GM19099 (cell line): ENCODE results near the gene TEX36.

ENCODE experiments used
- POLR2A ChIP-seq: IDR thresholded peaks from 3 replicates; pipeline ENCODE4 v1.6.1; 2011; ENCODE audit warnings: low read depth; ENCODE audit not compliant: insufficient read length; ENCODE audit errors: extremely low read depth

Gene TEX36, protein sequence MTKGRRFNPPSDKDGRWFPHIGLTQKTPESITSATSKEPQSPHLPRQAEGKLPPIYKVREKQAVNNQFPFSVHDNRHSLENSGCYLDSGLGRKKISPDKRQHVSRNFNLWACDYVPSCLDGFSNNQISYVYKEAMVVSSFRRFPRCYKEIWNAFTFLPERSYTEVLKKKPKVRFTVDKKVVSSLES

DNA sequence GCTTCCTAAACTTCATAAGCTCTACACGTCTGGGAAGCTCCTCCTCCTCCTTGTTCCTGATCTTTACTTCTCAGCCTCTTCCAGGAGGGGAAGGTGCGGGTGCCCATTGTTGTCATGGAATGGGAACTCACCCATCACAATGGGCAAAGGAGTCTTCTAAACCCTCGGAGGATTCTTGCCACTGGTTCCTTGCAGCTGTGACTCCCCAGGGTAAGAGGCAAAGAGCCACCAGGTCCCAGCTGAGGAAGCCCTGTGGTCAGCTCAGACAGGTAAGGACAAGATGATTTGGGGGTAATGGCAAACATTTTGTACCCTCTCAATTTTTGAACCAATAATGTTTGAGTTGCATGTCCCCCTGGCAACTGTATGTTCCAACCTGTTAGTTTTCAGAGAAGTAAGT, at the start of gene TEX36:
Gene TEX36 (minus strand): TSS at position 101 of the 400 bp plus-strand sequence. CDS start 174 bp downstream, outside the sequence.
- no peak for TF ChIP-seq POLR2A

DNA sequence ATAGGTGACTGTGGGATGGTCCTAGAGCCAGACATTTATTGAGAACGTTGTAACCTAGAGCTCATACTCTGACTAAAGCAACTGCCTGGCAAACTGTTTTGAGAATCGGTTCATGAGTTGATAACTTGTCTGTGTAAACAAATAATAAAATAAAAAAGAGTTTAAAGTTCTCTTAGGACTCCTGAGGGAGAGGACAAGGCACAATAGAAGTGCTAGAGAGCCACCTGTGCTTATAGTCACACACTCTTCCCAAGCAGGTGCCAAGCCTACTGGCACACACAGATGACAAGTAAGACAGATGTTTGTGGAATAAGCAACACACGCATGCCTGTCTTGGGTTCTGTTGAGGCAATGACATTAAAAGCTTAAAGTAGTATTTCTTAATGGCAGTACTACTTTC, 44.5 kb upstream of the TEX36 start:
- no peak for TF ChIP-seq POLR2A

DNA sequence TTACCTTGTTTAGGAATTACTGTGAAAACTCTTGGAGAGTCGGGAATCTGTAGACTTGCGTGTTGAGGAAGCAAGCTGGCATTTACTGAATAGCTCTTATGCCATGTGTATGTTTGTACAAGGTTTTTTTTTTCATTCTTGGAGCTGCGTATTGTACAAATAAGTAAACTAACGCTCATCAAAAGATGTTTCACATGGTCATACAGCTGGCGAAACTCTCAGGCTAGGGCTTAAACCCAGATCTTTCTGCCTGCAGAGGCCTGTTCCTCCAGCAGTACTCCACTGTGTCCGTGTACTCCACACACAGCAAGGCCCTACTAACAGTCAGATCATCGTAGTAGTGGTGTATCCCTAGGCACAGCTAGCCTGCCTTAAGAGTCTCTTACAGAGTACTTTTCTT, 44.0 kb upstream of the TEX36 start:
- TF ChIP-seq POLR2A = no peak

DNA sequence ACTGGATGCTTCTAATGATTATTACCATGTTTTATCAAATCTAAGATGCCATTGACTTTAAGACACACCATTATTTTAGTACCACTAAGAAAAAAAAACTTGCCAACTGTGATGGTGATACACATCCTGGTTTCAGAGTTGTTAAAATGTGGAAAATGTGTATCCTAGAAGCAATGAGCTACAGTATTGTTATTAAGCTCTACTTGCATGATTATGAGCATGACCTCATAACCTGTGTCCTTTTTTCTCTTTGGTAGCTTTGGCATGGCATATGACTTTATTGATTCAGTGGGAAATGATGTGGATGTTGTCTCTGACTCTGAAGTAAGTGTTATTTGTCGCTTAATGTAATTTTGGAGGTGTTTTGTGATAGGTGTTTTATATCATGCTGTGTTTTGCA, 39.8 kb upstream of the TEX36 start:
- no peak for TF ChIP-seq POLR2A

DNA sequence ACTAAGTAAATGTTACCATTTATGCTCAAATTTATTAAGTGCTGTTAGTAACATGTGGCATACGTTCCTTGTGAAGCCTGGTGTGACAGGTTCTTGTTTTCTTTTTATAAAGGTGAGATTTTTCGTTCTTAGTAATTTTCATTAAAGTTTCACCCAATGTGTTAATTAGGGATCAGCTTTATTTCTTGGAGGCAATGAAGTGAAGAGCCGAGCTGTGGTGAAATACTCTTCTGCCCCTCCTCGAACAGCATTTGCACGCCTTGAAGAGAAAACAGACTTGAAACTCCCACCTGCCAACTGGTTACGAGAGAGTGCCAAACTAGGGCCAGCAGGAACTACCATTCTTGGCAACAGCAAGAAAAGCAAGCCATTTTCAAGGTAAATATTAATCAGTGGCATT, 38.1 kb upstream of the TEX36 start:
- peak; percentile 43 for TF ChIP-seq POLR2A

DNA sequence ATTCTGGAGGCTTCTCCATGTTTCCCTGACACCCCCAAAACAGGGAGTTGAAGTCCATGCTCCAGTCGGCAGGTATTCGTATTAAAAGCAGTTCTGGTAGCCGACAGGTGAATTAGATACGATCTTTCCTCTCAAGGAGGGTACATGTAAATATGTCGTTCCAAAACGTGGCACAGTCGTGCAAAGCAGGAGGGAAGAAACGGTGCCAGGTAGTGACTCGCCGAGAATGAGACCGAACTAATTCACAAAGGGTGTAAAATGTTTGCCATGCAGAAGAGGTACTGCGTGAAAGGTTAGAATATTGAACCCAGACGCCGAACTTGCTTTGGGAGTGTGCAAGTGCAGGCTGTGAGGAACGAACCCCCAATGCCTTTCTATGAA, 37.0 kb upstream of the TEX36 start:
- TF ChIP-seq POLR2A = no peak

DNA sequence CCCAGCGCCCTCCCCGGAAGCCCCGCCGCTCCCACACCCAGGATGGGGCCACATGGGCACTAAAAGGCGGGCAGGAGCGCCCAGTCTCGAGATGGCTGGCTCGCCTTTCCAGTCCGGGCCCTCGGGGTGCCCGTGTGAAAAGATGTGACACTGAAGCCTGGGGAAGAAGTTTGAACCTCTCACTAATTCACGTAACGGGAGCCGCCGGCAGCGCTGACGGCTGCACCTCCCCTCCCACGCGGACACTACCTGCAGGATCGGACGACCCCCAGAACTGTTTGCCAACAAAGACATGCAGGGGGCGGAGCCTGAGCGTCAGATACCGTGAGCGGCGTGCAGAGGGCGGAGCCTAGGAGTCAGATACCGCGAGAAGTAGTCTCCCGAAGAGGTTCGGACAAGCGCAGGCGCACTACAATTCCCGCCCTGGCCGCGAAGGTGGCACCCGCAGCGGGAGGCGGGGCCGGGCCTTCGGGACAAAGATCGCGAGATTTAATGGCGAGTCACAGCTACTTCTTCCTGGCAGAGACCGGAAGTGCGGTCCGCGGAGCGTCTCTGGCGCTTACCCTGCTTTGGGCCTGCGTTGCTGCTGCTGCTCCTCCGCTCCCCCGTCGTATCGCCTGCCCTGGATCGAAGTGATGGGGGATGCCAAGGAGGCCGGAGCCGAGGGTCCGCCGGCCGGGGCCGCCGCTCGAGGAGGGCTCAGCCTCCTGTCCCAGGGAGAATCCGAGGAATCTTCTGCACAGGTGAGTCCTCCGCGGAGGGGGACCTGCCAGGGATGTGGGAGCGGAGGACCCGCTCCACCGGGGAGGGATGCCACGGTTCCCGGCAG, 36.4 kb upstream of the TEX36 start, which contains the start of gene EDRF1:
Gene EDRF1 (plus strand): TSS at position 537 of the 829 bp plus-strand sequence. CDS start 99 bp downstream, at position 636.
- peak; percentile 97 for TF ChIP-seq POLR2A

DNA sequence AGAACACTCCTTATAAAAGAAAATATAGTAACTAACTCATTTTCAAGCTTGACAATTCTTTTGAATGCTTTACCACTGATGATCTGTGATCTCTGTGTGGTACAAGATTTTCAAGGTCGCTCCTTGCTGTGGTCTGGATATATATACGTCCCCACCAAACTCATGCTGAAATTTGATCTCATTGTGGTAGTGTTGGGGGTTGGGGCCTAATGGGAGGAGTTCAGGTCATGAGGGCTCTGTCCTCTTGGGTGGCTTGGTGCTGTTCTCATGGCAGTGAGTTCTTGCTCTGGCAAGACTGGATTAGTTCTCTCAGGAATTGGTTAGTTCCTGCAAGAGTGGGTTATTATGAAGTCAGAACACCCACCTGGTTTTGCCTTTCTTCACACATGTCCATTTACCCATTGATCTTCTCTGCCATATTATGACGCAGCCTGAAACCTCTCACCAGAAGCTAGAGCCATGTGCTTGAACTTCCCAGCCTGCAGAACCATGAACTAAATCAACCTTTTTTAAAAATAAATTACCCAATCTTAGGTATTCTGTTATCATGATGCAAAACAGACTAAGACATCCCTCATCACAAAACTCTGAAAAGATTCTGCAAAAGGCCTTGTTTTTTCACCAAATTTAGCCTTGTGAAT, 28.3 kb upstream of the TEX36 start:
- TF ChIP-seq POLR2A = no peak

DNA sequence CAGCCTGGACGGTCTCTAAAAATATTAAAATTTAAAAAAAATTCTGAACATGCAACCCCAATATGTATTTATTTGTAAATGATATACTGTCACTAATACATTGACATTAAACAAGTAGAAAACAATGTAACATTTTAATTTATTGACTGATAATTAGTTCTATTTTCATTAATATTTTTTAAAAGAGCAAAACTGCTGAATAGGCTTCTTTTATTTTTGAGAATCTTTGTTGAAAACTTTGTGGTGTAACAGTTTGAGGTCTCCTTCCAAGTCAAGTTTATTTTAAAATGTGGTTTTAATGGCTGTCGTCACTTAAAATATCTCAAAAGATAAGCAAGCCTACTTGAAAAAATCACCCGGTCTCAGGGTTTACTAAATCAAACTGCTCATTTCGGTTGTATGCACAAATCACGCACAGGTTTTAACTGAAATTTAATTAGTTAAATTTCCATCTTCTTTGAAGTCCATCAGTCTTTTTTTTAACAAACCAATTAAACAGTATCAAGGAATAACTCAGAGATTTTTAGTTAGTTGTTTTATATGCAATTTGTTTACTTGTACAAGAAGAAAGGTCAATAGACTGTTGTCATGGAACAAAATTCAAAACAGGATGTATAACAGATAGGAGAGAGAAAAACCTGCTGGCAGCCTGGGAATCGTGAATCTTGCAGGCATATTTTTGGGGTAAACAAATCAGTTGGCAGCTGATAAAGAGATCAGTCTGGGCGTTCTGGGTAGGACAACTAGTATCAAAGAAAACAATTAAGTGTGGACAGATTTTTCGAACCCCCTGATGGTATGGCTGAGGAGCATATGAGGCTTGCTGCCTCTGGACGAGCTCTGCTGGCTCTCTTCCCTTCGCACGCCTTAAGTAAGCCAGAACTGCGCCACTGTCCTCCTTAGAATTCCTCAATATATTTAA, 26.9 kb upstream of the TEX36 start:
- TF ChIP-seq POLR2A = no peak

DNA sequence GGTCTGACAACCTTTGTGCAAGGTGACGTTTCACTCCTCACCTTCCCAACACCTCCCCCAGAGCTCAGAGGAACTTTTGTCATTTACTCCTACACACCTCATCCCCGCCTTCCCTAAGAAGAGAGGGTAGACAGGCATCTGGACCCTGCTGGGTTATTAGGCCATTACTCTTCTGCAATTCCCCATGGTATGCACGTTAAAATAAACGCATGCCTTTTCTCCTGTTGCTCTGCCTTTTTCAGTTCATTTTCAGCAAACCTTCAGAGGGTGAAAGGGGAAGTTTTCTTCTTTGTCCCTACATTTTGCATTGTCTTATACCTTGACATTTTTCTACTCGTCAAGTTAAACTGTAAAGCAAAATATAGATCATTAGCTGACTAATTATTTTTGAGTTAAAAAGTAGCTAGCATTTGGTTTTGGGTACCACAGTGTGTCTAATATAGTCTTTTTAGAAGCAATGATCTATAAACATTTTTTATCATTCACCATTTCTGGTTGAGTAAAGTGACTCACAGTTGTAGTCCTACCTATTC, 26.1 kb upstream of the TEX36 start:
- TF ChIP-seq POLR2A = no peak

DNA sequence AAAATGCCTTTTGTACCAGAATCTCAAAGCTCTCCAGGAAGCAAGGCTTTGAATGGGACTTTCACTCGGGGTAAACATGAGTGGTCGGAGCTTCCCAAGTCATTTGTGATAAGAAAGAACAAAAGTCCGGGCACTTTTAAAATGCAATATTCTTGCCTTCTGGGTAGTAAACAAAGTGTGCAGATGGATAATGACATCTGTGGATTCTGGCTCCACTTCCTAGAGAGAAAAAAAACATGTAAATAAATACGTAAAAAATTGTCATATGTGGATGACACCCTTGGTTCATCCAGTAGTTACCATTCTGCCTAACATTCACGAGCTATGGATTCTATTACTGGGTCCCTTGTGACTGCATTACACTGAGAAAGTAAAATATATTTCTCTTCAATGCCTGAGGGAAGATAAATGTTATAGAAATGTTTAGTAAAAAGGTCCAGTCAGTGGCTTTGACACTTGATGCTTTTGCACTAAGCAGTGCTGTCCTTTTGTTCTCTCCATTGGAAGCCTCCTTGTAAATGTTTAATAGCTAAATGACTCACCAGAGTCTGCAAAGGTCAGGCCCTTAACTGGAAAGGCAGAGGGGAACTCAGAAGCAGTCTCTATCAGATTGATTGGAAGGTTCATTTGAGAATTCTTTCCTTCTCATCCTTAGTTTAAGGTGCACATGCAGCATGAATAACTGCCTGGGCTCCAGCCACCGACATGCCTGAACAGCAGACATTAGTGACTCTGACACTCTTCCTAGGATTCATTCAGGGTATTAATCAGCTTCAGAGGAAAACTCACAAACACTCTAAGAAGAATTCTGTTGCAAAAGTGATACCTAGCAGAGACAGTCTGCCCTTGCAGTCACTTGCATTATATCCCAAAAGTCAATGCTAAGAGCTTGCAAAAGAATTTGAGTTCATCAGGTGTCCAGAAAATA, 24.8 kb upstream of the TEX36 start:
- TF ChIP-seq POLR2A = no peak

DNA sequence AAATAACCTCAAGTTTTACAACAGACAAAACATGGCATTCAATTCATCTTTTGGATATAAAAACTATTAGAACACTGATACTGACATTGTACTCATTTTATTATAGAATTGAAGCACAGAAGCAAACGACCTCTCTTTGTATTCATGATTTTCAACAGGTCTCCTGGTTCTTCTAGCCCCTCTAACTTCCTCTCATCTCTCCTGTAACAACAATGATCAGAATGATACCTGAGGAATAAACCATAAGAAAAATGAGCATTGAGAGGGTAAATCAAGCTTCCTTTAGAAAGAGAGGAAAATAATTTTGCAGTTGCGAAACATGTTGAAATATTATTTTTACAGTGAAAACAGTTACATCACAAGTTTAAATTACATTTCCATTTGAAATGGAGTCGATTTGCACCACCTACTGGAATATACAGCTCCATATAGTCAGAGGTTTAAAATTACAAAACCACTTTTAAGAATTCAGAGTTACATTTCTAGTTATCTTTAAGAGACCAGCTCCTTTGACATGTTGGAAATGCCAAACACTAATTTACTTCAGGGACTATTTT, 17.5 kb upstream of the TEX36 start:
- TF ChIP-seq POLR2A = no peak

DNA sequence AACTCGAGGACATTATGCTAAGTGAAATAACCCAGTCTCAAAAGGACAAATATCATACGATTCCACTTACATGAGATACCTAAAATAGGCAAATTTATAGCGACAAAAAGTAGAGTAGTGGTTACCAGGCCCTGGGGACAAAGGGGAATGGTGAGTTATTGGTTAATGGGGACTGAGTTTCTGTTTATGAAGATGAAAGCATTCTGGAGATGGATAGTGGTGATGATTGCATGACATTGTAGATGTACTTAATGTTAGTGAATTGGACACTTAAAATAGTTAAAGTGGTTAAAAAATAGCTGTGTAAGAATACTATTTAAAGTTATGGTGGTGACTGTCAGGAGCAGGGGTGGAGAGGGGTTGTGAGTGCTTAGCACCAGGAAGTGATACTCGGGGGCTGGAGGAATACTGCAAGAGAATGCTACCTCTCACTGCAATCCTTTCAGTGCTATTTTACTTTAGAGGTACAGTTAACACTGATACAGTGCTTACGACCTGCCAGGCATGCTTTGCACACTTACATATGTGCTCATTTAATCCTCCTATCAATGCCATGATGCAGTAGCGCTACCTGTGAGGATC, 16.7 kb upstream of the TEX36 start:
- TF ChIP-seq POLR2A = no peak
